ENCODE results near the gene NFIX. TPM values are rescaled to one million over a fixed set of nuclear protein-coding genes. Genes with fewer than 3 reads are reported as not detected.
A peak's percentile ranks its signal among the peaks of the same experiment; 100 is the strongest.

Gene NFIX
- total and polyA plus RNA-seq, 2 donors (not counting 3 experiments of a cell fraction or from before 2014, with no cell fraction given), result 9.8 to 37.7 TPM

DNA sequence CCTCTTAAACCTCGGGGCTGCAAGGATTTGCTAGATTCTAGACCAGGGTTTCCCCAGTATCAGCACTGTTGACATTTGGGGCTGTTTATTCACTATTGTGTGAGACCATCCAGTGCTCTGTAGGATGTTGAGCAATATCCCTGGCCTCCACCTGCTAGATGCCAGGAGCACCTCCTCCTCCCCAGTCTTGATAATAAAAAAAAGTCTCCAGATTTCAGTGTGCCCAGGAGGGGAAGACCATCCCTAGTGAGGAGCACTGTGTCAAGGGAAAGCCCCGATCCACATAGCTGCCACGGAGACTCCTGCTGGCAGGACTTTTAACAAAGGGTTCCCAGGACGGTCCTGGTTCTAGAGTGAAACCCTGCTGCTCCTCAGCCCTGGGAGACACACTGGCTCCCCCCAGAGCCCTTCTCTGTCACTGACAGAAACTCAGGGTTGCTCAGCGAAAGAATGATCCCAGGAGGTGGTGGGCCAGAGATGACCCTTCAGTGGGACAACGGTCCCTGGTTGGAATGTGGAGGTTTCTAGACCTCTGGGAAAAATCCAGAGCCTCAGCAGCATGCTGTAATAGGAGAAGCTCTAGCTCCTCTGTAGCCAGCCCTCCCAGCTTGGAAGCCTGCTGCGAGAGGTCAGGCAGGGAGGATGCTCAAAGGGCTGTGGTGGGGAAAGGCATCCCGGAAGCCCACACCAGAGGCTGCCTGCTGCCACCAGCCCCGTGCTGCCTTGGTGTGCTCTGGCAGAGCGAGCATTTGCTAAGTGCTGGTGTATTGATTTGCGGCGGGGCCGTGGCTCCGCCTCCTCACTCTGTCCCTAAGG lies 87.1 kb downstream of the NFIX start:
- TF ChIP-seq JUN (IDR thresholded peaks at IDR 0.05; ENCODE audit: borderline replicate concordance, insufficient read depth, insufficient read length, low read depth) (no peak), FOS (IDR thresholded peaks at IDR 0.05; ENCODE audit: borderline replicate concordance, insufficient read depth, low read length) (no peak)
- TF ChIP-seq, protein P1, sequence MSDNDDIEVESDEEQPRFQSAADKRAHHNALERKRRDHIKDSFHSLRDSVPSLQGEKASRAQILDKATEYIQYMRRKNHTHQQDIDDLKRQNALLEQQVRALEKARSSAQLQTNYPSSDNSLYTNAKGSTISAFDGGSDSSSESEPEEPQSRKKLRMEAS (IDR thresholded peaks at IDR 0.05; ENCODE audit: insufficient read depth, insufficient read length), result no peak
- TF ChIP-seq, protein P2, sequence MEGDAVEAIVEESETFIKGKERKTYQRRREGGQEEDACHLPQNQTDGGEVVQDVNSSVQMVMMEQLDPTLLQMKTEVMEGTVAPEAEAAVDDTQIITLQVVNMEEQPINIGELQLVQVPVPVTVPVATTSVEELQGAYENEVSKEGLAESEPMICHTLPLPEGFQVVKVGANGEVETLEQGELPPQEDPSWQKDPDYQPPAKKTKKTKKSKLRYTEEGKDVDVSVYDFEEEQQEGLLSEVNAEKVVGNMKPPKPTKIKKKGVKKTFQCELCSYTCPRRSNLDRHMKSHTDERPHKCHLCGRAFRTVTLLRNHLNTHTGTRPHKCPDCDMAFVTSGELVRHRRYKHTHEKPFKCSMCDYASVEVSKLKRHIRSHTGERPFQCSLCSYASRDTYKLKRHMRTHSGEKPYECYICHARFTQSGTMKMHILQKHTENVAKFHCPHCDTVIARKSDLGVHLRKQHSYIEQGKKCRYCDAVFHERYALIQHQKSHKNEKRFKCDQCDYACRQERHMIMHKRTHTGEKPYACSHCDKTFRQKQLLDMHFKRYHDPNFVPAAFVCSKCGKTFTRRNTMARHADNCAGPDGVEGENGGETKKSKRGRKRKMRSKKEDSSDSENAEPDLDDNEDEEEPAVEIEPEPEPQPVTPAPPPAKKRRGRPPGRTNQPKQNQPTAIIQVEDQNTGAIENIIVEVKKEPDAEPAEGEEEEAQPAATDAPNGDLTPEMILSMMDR (IDR thresholded peaks at IDR 0.05; ENCODE audit: extremely low read depth in 1 of 2, insufficient read depth in 1 of 2, low read depth in 1 of 2, low read length in 2 of 2), result peak; percentile 39 to 60
- ChIA-PET CTCF (interaction anchor here (0.7 to 7.2 kb wide), 8 partner anchors 12 to 105 kb away, joined by 3 to 76 read pairs (median 8); no protein-coding TSS in a partner anchor), POLR2A (no interaction called here)
- Histone ChIP-seq H3K9me1 (replicated peaks; ENCODE audit: control insufficient read depth, extremely low read depth, insufficient read depth, low read length) (no peaks in the 10 kb centered on the region), H3K27me3 (ENCODE audit: control insufficient read depth in 2 of 2, insufficient read depth in 2 of 2, low read length in 2 of 2) (no peaks in the 10 kb centered on the region), H3K36me3 (ENCODE audit: control insufficient read depth in 2 of 2, extremely low read depth in 1 of 2, insufficient read depth in 2 of 2, low read length in 2 of 2) (peaks cover 0 to 2% of the 10 kb centered on the region in 2 experiments), H3K4me1 (ENCODE audit: control insufficient read depth, extremely low read depth, insufficient read depth, low read length) (peaks cover 4% of the 10 kb centered on the region), H3K9ac (replicated peaks; ENCODE audit: extremely low read depth, insufficient read depth, low read length) (no peak overlapping the region), H3K27ac (ENCODE audit: insufficient read depth, low read depth, low read length) (no peak overlapping the region), H3K79me2 (ENCODE audit: control insufficient read depth, insufficient read depth, low read length) (no peaks in the 10 kb centered on the region), H4K20me1 (replicated peaks; ENCODE audit: control insufficient read depth, extremely low read depth, insufficient read depth, low read length) (no peaks in the 10 kb centered on the region), H3K4me2 (ENCODE audit: insufficient read depth, low read length) (no peak overlapping the region), H2AFZ (ENCODE audit: low read depth, low read length) (no peak overlapping the region), H3K4me3 (replicated peaks in 1 of 3; ENCODE audit: insufficient read depth in 1 of 3, low read depth in 1 of 3, low read length in 3 of 3) (no peak overlapping the region), H3K9me3 (replicated peaks; ENCODE audit: control insufficient read depth, insufficient read depth, low read length) (no peaks in the 10 kb centered on the region)
- DNase-seq (ENCODE audit: low read depth, low spot score) (peak; percentile 57), FAIRE-seq (no peak)
- intact Hi-C loops (cut with micrococcal nuclease), result loop anchor here (1.0 kb wide), 1 partner anchor 104 kb away; no protein-coding TSS in a partner anchor
- no TSS peak for BruUV-seq (replicated peaks)
- dilution Hi-C loops (cut with MboI; ENCODE audit: extremely low pct_ligation_motif_present, low sequenced_read_pairs), result no loop called here

All from endothelial cell of umbilical vein (primary cell).